Nucleus accumbens (tissue), 56 donors: ENCODE data around the gene PCSK6.
"Not testable (repeated sequence)": the region's sequence is repeated elsewhere in the genome, so short reads cannot be mapped to it uniquely, and the experiment has no call there.

Experiments
- DNase-seq, 56 donors: peaks; one replicate each; lab custom pipeline; 2025; lab: John Stamatoyannopoulos, UW

The PCSK6 gene

GRCh38 chr15:101371081-101371480, 118.4 kb downstream of the PCSK6 start:
- no peak for DNase-seq

GRCh38 chr15:101370330-101371024, 119.0 kb downstream of the PCSK6 start:
- DNase-seq = no peak

GRCh38 chr15:101369676-101370075, 119.8 kb downstream of the PCSK6 start:
- no peak for DNase-seq

GRCh38 chr15:101368861-101369642, 120.5 kb downstream of the PCSK6 start:
- no peak for DNase-seq

GRCh38 chr15:101368086-101368780, 121.3 kb downstream of the PCSK6 start:
- no peak for DNase-seq

GRCh38 chr15:101366853-101367252, 122.7 kb downstream of the PCSK6 start:
- no peak for DNase-seq

GRCh38 chr15:101362986-101363566, 126.4 kb downstream of the PCSK6 start:
- no peak for DNase-seq

GRCh38 chr15:101362359-101362758, 127.1 kb downstream of the PCSK6 start:
- no peak for DNase-seq

- DNase-seq = no peak
Measured at GRCh38 chr15:101361418-101361817, 128.1 kb downstream of the PCSK6 start.

GRCh38 chr15:101359365-101359947, 130.1 kb downstream of the PCSK6 start:
- peak in 14 of 56 donors; percentile 12 to 55 (median 34) for DNase-seq

GRCh38 chr15:101358895-101359294, 130.6 kb downstream of the PCSK6 start:
- DNase-seq = no peak

- no peak for DNase-seq
Measured at GRCh38 chr15:101357885-101358284, 131.6 kb downstream of the PCSK6 start.

GRCh38 chr15:101357333-101357732, 132.2 kb downstream of the PCSK6 start:
- DNase-seq = no peak

- not testable (repeated sequence) for DNase-seq
Measured at GRCh38 chr15:101356512-101357172, 132.9 kb downstream of the PCSK6 start.

- no peak for DNase-seq
Measured at GRCh38 chr15:101355678-101356464, 133.6 kb downstream of the PCSK6 start.

- DNase-seq = peak in 1 of 56 donors; percentile 10
Measured at GRCh38 chr15:101354891-101355623, 134.4 kb downstream of the PCSK6 start.

GRCh38 chr15:101353240-101353639, 136.3 kb downstream of the PCSK6 start:
- no peak for DNase-seq

- DNase-seq = no peak
Measured at GRCh38 chr15:101351736-101352135, 137.8 kb downstream of the PCSK6 start.
